ENCODE data around the gene MAST4.

DNA sequence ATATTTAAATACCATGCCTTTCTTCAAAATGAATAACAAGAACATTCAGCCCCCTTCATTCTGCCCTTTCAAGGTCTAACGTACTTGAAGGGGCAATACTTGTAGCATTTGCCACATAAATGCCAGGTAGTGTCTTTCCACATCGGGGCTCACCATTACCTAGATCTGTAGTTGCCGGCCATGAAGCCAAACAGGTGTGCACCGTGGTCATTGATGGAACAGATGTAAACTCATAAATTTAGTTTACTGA, 407.4 kb downstream of the MAST4 start:
- TF ChIP-seq CTCF (IDR thresholded peaks at IDR 0.05) (no peak), POLR2A (IDR thresholded peaks at IDR 0.05) (no peak)
